GM21367 (cell line): ENCODE measurements around the gene KAT6B.
"Not testable (repeated sequence)": the region's sequence is repeated elsewhere in the genome, so short reads cannot be mapped to it uniquely, and the experiment has no call there.

ENCODE experiments used
- ATAC-seq: cut with Tn5 transposase; IDR thresholded peaks from one replicate; pipeline ENCODE4 v1.9.1; 2021; ENCODE audit not compliant: unreplicated experiment

KAT6B gene

GRCh38 chr10:74887614-74888284 lies 61.3 kb downstream of the KAT6B start:
- ATAC-seq: no peak

DNA sequence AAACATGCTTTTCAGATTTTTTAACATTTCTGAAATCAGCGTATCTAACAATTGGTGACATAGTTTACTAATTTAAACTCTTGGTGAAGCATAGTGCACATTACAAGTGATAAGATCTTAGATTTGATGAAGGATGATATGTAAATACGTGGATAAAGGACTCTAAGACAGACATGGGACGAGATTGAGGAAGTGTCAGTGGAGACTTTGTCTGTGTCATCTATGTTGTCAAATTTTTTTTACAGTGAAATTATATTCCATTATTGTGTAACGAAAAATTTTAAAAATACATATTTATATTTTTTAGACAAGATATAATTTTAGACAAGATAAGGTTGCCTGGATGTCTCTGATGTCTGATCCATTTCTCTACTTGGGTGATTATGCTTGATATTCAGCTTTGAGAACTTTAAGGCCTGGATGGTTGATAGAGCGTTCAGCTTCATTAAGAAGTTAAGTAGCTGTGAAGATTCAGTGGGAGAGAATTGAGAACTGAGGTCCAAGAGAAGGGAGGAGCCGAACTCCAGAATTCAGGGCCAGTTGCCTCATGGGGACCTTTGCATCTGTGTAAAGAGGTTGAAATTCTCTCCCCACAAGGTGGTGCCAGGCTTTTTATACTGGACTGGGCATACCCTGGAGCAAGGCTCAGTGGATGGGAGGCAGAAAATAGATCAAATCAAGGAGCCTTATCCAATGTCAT lies 62.7 kb downstream of the KAT6B start:
- ATAC-seq: no peak

- ATAC-seq: no peak
Observed at GRCh38 chr10:74889662-74889998, 63.2 kb downstream of the KAT6B start.

DNA sequence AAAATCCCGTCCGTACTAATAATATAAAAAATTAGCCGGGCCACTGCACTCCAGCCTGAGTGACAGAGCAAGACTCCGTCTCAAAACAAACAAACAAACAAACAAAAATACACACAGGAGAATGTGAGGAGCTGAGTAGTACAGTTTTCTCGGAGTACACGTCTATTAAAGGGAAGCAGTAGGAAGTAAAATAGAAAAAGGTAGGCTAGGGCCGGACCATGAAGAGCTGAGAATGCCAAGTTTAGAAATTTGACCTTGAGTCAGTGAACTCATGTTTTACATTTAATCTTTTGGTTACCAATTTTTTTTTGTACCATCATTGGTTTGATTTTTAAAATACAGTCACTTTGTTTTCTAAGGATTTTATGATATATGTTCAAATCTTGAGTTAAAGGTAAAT lies 64.1 kb downstream of the KAT6B start:
- no peak for ATAC-seq

DNA sequence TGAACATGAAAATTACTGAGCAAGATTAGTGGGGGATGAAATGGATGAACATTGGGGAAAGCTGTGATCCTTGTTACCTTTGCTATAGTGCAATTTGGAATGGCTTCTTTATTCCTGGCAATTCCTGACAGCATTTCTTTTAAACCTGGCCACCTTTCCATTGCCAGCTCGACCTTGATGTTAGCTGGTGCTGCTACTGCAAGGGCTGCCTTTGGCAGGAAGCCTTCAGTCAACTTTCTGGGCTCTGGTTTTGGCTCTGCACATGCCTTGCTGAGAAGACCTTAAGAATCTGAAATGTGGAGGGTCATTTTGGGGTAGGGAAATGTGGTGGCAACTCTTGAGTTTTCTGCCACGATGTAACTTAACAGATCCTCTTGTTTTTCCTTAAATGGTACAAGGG lies 64.7 kb downstream of the KAT6B start:
- no peak for ATAC-seq

DNA sequence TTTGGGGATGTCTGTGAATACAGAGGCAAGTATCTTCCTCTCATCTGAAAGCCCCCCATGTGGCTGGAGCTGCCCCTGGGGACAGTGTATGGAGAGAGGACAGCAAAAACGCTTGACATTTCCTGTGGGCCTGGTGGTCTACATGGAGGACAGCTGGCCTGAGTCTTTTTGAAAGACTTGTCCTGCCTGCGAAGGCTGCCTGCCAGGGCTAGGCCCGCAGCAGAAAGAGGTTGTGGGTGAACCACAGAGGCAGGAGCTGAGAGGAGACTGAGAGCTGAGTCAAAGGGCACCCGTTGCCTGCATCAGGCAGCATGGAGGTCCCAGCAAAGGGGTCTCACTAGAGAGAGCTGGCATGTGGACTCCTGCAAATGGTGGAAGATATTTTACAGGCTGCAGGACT lies 66.4 kb downstream of the KAT6B start:
- ATAC-seq: no peak

GRCh38 chr10:74893329-74893728 lies 66.9 kb downstream of the KAT6B start:
- ATAC-seq: not testable (repeated sequence)

GRCh38 chr10:74896788-74897527 lies 70.6 kb downstream of the KAT6B start:
- no peak for ATAC-seq

DNA sequence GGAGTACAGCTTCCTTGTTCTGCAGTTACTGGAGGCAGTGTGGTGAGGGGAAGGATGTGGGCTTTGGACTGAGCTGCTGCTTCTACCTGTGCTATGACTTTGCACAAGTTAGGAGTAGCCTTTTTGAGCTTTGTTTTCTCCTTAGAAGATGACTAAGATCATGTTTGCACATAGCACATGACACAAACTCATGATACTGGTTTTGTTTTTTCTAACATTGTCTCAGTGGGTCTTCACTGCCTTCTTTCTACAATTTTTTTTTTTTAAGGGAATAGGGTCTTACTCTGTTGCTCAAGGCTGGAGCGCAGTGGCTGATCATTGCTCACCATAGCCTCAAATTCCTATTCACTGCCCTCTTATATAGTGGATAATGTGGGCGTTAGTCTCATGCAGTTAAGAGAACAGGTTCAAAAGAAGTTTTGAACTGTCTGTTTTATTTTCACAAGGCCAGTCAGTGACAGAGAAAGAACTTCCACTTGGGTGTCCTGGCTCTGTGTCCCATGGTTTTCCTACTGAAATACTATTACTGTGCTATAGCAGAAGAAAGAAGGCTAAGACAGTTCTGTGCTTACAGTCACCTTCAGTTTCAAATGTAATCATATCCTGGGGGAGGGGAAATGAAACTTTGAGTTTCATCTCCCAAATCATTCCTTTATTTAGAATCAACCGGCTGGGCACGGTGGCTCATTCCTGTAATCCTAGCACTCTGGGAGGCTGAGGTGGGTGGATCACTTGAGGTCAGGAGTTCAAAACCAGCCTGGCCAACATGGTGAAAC lies 72.0 kb downstream of the KAT6B start:
- ATAC-seq: no peak

- no peak for ATAC-seq
Observed at GRCh38 chr10:74900297-74900696, 73.9 kb downstream of the KAT6B start.

GRCh38 chr10:74901301-74901700 lies 74.9 kb downstream of the KAT6B start:
- no peak for ATAC-seq

DNA sequence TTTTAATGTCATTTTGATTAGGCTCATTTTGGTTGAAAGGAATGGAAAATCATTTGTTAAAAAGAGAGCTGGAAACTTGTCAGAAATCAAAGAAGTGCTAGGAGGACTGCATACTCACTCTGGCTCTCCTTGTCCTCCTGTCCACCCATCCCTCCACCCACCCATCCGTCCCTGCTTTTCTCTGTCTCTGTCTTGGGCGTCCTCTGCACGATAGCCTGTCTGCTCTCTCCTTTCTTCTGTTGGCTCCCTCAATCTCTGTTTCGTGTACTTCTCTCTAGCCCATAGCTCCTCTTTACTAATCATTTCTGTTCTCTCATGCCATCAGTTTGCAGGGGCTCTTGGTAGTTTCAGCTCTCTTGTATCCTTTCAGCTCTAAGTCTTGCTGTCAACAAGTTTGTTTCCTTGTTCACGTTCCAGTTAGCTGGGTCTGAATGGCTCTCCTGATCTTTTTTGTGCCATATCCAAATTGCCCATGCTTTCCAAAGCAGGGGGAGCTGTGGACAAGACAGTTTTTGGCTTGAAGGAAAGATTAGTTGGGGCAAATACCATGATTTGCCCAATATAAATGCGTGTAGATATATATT lies 75.6 kb downstream of the KAT6B start:
- ATAC-seq: no peak

- ATAC-seq: no peak
Observed at GRCh38 chr10:74903491-74903890, 77.1 kb downstream of the KAT6B start.

GRCh38 chr10:74906611-74907198 lies 80.3 kb downstream of the KAT6B start:
- no peak for ATAC-seq

GRCh38 chr10:74909670-74910069 lies 83.3 kb downstream of the KAT6B start:
- ATAC-seq: no peak

DNA sequence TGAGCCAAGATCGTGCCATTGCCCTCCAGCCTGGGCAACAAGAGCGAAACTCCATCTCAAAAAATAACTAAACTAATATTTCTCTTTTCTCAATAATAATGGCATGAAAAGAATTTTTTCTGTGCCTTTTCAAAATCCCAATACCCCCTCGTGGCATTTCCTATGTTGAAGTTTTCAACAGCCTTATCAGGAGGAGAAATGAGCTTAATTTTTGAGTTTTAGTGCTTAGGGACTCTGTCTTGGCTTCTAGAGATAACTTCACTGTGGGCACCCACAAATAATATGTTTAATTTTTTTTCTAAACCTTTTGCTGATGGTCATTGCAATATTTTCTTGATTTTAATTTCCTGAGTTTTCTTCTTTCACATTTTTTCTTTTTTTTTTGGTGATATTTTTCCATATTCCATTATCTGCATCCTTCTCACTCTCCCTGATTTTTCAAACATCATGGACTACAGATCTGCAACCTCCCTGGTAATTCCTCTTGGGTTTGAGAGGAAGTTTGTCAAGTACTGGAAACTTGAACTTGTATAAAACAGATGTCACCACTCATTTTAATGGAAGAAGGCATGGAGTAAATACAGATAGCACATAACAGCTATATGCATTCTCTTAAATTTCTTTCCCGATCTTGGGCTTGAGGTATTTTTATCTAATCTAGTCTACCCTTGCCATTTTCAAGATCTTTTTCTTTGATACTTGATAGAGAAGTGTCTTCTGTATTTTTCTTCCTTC lies 84.0 kb downstream of the KAT6B start:
- ATAC-seq: no peak

DNA sequence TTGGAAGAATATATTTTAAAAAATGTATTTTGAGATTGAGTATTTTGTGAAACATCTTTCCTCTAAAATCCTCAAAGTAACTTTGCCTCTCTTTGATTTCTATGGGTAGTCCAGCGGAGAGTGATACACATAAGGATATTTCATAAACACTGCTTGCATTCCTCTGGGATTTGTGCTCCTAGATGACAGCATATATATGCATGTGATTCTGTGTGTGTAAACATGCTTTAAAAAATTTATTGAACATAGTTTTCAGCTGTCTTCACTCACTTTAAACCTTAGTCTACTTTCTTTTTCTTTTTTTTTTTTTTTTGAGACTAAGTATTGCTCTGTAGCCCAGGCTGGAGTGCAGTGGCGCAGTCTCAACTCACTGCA lies 84.6 kb downstream of the KAT6B start:
- ATAC-seq: no peak

DNA sequence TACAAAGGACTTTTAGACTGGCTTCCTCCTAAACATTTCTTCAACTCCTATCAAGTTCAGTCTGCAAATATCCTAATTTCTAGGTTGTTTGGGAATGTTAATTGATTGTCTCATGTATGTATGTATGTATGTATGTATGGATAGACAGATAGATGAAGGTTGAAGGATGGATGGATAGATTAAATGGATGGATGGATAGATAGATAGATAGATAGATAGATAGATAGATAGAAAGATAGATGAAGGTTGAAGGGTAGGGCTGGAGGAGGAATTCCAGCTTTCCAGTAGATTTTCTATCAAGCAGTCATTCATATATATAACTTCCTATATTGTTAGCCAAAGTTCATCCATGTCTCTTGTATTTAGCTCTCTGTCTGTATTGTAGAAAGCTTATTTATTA lies 85.8 kb downstream of the KAT6B start:
- no peak for ATAC-seq

DNA sequence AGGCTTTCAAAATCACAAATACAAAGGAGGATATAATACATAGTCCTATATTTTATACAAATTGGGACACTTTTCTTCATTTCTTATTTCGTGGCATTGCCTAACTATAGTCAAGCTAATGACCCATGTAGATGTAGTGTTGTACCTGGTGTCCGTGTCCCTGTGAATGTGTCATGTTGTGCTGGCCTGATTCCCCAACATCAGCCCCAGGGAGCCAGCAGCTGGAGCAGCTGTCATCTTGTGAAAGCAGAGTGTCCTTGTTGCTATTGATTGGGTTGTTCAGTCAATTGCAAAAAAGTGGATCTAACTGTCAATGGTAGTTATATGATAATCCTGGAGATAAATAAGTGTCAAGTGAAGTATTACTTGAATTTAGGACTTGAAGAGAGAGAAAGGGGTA lies 86.3 kb downstream of the KAT6B start:
- no peak for ATAC-seq

DNA sequence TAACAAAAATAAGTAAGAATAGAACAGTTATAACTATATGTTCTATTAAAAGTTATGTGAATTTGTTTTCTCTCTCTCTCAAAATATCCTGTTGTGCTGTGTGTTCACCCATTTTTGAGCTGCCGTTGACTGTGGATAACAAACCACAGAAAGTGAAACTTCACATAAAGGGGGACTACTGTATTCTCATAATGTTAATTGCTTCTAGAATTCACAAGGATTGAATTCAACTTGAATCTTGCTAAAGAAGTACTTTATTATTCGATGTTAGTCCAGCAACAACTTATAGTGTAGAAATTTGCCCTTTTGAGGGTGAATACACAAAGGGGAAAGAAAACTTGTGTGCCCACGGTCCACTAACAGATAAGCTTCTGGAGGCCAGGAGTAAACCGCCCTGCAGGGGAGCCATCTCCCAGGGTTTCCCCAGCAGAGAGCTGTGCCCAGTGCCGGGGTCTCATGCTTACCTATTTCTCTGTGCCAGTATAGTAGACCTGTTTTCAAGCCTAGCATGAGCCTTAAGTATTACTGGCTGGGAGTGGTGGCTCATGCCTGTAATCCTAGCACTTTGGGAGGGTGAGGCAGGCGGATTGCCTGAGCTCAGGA lies 87.1 kb downstream of the KAT6B start:
- no peak for ATAC-seq
